ENCODE data around the gene BTNL8. TPM values are rescaled to one million over a fixed set of nuclear protein-coding genes. Genes with fewer than 3 reads are reported as not detected.

The BTNL8 gene
- total RNA-seq, 1 experiment from 2014 or later: 0.85 TPM

- TF ChIP-seq ATF2 (CRISPR knock-in tag; IDR thresholded peaks at IDR 0.05; ENCODE audit: borderline replicate concordance, low read depth) (no peak), ZNF263 (CRISPR knock-in tag; IDR thresholded peaks at IDR 0.05; ENCODE audit: low read depth) (no peak), FOXP4 (CRISPR knock-in tag; IDR thresholded peaks at IDR 0.05) (no peak)
These were observed 36.3 kb upstream of the BTNL8 start (continued) for GRCh38 chr5:180862645-180863044.

- no peak for TF ChIP-seq E2F5 (CRISPR knock-in tag; IDR thresholded peaks at IDR 0.05)
- TF ChIP-seq IRF1 (CRISPR knock-in tag; IDR thresholded peaks at IDR 0.05): no peak
- TF ChIP-seq ZSCAN18 (CRISPR knock-in tag; IDR thresholded peaks at IDR 0.05): no peak
- no peak for TF ChIP-seq MLX (CRISPR knock-in tag; IDR thresholded peaks at IDR 0.05)
- TF ChIP-seq CREB1 (CRISPR knock-in tag; IDR thresholded peaks at IDR 0.05): no peak
- TF ChIP-seq PRDM15 (CRISPR knock-in tag; IDR thresholded peaks at IDR 0.05): no peak
- no peaks in the 10 kb centered on the region for H3K36me3 Mint-ChIP-seq
- H3K9me3 Mint-ChIP-seq: no peaks in the 10 kb centered on the region
- H3K4me3 Mint-ChIP-seq: no peak overlapping the region
- ATAC-seq (no peak), DNase-seq (ENCODE audit: low spot score) (no peak)
- ChIA-PET CTCF (interaction anchor here (0.6 to 1.5 kb wide), 2 partner anchors 81 to 188 kb away, joined by 3 to 4 read pairs; no protein-coding TSS in a partner anchor), POLR2A (no interaction called here)
- H3K27ac Mint-ChIP-seq: no peak overlapping the region
- peaks cover 24% of the 10 kb centered on the region for H3K4me1 Mint-ChIP-seq
- H3K27me3 Mint-ChIP-seq (ENCODE audit: low read depth): no peaks in the 10 kb centered on the region; the same call in 1 of the 2 replicates
These were observed 32.8 kb upstream of the BTNL8 start for GRCh38 chr5:180865981-180866695.

- POLR2A ChIA-PET: interaction anchor here (0.5 kb wide), 1 partner anchor 8 kb away, joined by 3 read pairs; no protein-coding TSS in a partner anchor
- Mint-ChIP-seq H3K4me1 (peaks cover 24% of the 10 kb centered on the region), H3K27me3 (ENCODE audit: low read depth) (no peaks in the 10 kb centered on the region; the same call in 1 of the 2 replicates), H3K9me3 (no peaks in the 10 kb centered on the region), H3K36me3 (no peaks in the 10 kb centered on the region), H3K27ac (no peak overlapping the region), H3K4me3 (no peak overlapping the region)
- ATAC-seq (no peak), DNase-seq (ENCODE audit: low spot score) (no peak)
- CTCF ChIA-PET: interaction anchor here (0.6 to 1.5 kb wide), 2 partner anchors 82 to 189 kb away, joined by 3 to 4 read pairs; no protein-coding TSS in a partner anchor
- no peak for TF ChIP-seq GABPB1 (CRISPR knock-in tag; IDR thresholded peaks at IDR 0.05)
- no peak for TF ChIP-seq NR1H2 (CRISPR knock-in tag; IDR thresholded peaks at IDR 0.05)
- no peak for TF ChIP-seq ZMAT4 (CRISPR knock-in tag; IDR thresholded peaks at IDR 0.05)
- no peak for TF ChIP-seq CBFB (CRISPR knock-in tag; IDR thresholded peaks at IDR 0.05; ENCODE audit: low read depth)
- TF ChIP-seq CDX4 (CRISPR knock-in tag; IDR thresholded peaks at IDR 0.05; ENCODE audit: borderline replicate concordance): no peak
- no peak for TF ChIP-seq PRDM15 (CRISPR knock-in tag; IDR thresholded peaks at IDR 0.05)
These were observed 32.0 kb upstream of the BTNL8 start for GRCh38 chr5:180866985-180867384.
